H1 (cell line): ENCODE measurements around the gene ATXN7. TPM values are rescaled to one million over a fixed set of nuclear protein-coding genes. Genes with fewer than 3 reads are reported as not detected.

Experiments used
- CTCF ChIA-PET: fragments of 300-600 bp; sonication (Branson Sonifier 250); formaldehyde crosslinking; loops from one replicate; lab custom pipeline; 2021; ENCODE audit not compliant: partially characterized antibody; lab: Charles Lee
- POLR2A ChIA-PET: fragments of 300-600 bp; sonication (Branson Sonifier 250); formaldehyde crosslinking; loops from one replicate; lab custom pipeline; 2021; ENCODE audit warnings: inconsistent platforms; ENCODE audit not compliant: partially characterized antibody; lab: Charles Lee
- DNase-seq, 2 experiments: peaks; one replicate each; pipeline versions ENCODE4 v3.0.0 to v3.0.0-alpha.2; 2010 to 2022; ENCODE audit warnings: low spot score in 2 of 2, low read depth in 1 of 2, mixed read lengths in 1 of 2
- FAIRE-seq: peaks from 2 replicates; lab custom pipeline; 2011; peaks lifted over from hg19 to GRCh38; lab: Jason Lieb, UNC
- H2AFZ ChIP-seq: 2 replicates; pipeline ENCODE4 v1.8.1; 2012; ENCODE audit warnings: low read length, inconsistent platforms
- H2AK5ac ChIP-seq: 2 replicates; pipeline ENCODE4 v1.6.1; 2013; ENCODE audit warnings: low read depth, low read length
- H2BK120ac ChIP-seq: replicated peaks from 2 replicates; pipeline ENCODE3; 2013; ENCODE audit warnings: low read depth, low read length, inconsistent platforms
- H2BK12ac ChIP-seq: 2 replicates; pipeline ENCODE4 v1.6.1; 2013; ENCODE audit warnings: low read depth, low read length
- H2BK15ac ChIP-seq: 2 replicates; pipeline ENCODE4 v1.6.1; 2013; ENCODE audit warnings: low read length
- H2BK20ac ChIP-seq: 2 replicates; pipeline ENCODE4 v1.6.1; 2013; ENCODE audit warnings: low read length
- H2BK5ac ChIP-seq: 2 replicates; pipeline ENCODE4 v1.6.1; 2013; ENCODE audit warnings: low read depth, low read length
- H3K14ac ChIP-seq: 2 replicates; pipeline ENCODE4 v1.6.1; 2013; ENCODE audit warnings: inconsistent platforms; ENCODE audit not compliant: insufficient read length
- H3K18ac ChIP-seq: 2 replicates; pipeline ENCODE4 v1.6.1; 2013; ENCODE audit warnings: low read length; ENCODE audit errors: extremely low read depth
- H3K23ac ChIP-seq: 2 replicates; pipeline ENCODE4 v1.6.1; 2013; ENCODE audit warnings: inconsistent platforms; ENCODE audit not compliant: insufficient read length
- H3K23me2 ChIP-seq: 2 replicates; pipeline ENCODE4 v1.6.1; 2013; ENCODE audit warnings: low read depth, low read length
- H3K27ac ChIP-seq: 2 replicates; pipeline ENCODE4 v1.6.1; 2011; ENCODE audit warnings: low read depth, low read length, inconsistent platforms
- H3K27me3 ChIP-seq, 4 experiments: replicated peaks in 1 of 4; 1 replicate in 1 of 4; 2 replicates in 3 of 4; pipeline versions ENCODE4 v1.6.1 to v1.8.1; 2011 to 2013; ENCODE audit warnings: low read length in 3 of 4, mild to moderate bottlenecking in 3 of 4, inconsistent platforms in 2 of 4, mixed read lengths in 2 of 4, moderate library complexity in 1 of 4; ENCODE audit not compliant: control insufficient read depth in 3 of 4, insufficient read depth in 3 of 4; ENCODE audit errors: extremely low read depth in 1 of 4
- H3K36me3 ChIP-seq, 4 experiments: 2 replicates each; pipeline versions ENCODE4 v1.6.1 to v1.8.1; 2011 to 2013; ENCODE audit warnings: mild to moderate bottlenecking in 4 of 4, low read length in 3 of 4, moderate library complexity in 2 of 4, control low read depth in 1 of 4, inconsistent platforms in 1 of 4; ENCODE audit not compliant: insufficient read depth in 4 of 4, control insufficient read depth in 2 of 4
- H3K4ac ChIP-seq: replicated peaks from 2 replicates; pipeline ENCODE3; 2013; ENCODE audit warnings: low read length, low read depth, mixed read lengths, inconsistent platforms; ENCODE audit not compliant: insufficient read length
- H3K4me1 ChIP-seq, 4 experiments: replicated peaks in 1 of 4; 1 replicate in 1 of 4; 2 replicates in 3 of 4; pipeline versions ENCODE4 v1.6.1 to v1.8.1; 2011 to 2013; ENCODE audit warnings: low read length in 3 of 4, inconsistent platforms in 2 of 4, mixed read lengths in 1 of 4; ENCODE audit not compliant: insufficient read depth in 4 of 4, control insufficient read depth in 3 of 4
- H3K4me2 ChIP-seq, 2 experiments: 2 replicates each; pipeline versions ENCODE4 v1.6.1 to v1.8.1; 2011 to 2013; ENCODE audit warnings: low read depth in 2 of 2, low read length in 2 of 2, control low read depth in 1 of 2, inconsistent platforms in 1 of 2, mild to moderate bottlenecking in 1 of 2; ENCODE audit not compliant: insufficient read depth in 1 of 2
- H3K4me3 ChIP-seq, 4 experiments: fragments of 200-600, 300-600 bp in 1 of 4; sonication (generic), shearing (Covaris generic), sonication (Bioruptor Twin) in 1 of 4; 2 replicates each; pipeline versions ENCODE4 v1.5.1 to v1.8.1; 2011 to 2016; ENCODE audit warnings: low read length in 4 of 4, low read depth in 3 of 4, control low read depth in 2 of 4, inconsistent platforms in 2 of 4, mild to moderate bottlenecking in 2 of 4, mixed read lengths in 1 of 4, moderate library complexity in 1 of 4; ENCODE audit not compliant: insufficient read depth in 2 of 4; ENCODE audit errors: extremely low read depth in 1 of 4
- H3K56ac ChIP-seq: replicated peaks from 2 replicates; pipeline ENCODE3; 2013; ENCODE audit warnings: low read depth, mild to moderate bottlenecking, mixed read lengths, low read length, inconsistent platforms; ENCODE audit not compliant: insufficient read length
- H3K79me1 ChIP-seq: 2 replicates; pipeline ENCODE4 v1.6.1; 2013; ENCODE audit warnings: low read depth, low read length, control low read depth
- H3K79me2 ChIP-seq, 2 experiments: 2 replicates each; pipeline versions ENCODE4 v1.6.1 to v1.8.1; 2012 to 2013; ENCODE audit warnings: low read length in 2 of 2, mild to moderate bottlenecking in 2 of 2, inconsistent platforms in 1 of 2; ENCODE audit not compliant: insufficient read depth in 2 of 2, control insufficient read depth in 1 of 2
- H3K9ac ChIP-seq, 4 experiments: replicated peaks in 1 of 4; 1 replicate in 1 of 4; 2 replicates in 3 of 4; pipeline versions ENCODE4 v1.6.1 to v1.8.1; 2011 to 2013; ENCODE audit warnings: low read depth in 3 of 4, low read length in 3 of 4, control low read depth in 2 of 4, mild to moderate bottlenecking in 2 of 4, moderate library complexity in 2 of 4, inconsistent platforms in 1 of 4; ENCODE audit errors: extremely low read depth in 1 of 4
- H3K9me3 ChIP-seq, 2 experiments: 2 replicates each; pipeline versions ENCODE4 v1.6.1 to v1.8.1; 2012 to 2013; ENCODE audit warnings: mild to moderate bottlenecking in 2 of 2, moderate library complexity in 2 of 2, control low read depth in 1 of 2, inconsistent platforms in 1 of 2, low read depth in 1 of 2, low read length in 1 of 2, mixed read lengths in 1 of 2; ENCODE audit not compliant: insufficient read depth in 2 of 2
- H4K20me1 ChIP-seq, 2 experiments: replicated peaks in 1 of 2; 2 replicates each; pipeline versions ENCODE3 to v1.8.1; 2011 to 2013; ENCODE audit warnings: inconsistent platforms in 2 of 2, low read length in 2 of 2, mild to moderate bottlenecking in 1 of 2; ENCODE audit not compliant: insufficient read depth in 2 of 2, control insufficient read depth in 1 of 2
- H4K5ac ChIP-seq: 2 replicates; pipeline ENCODE4 v1.6.1; 2013; ENCODE audit warnings: low read length, low read depth, mixed read lengths, inconsistent platforms; ENCODE audit not compliant: insufficient read length
- H4K8ac ChIP-seq: 2 replicates; pipeline ENCODE4 v1.8.0; 2013; ENCODE audit warnings: mild to moderate bottlenecking, moderate library complexity, low read length, inconsistent platforms; ENCODE audit not compliant: insufficient read depth; ENCODE audit errors: extremely low read depth
- H4K91ac ChIP-seq: replicated peaks from 2 replicates; pipeline ENCODE3; 2013; ENCODE audit warnings: low read length, mixed read lengths, inconsistent platforms; ENCODE audit not compliant: insufficient read length
- ASH2L ChIP-seq: fragments of 200-600, 300-600 bp; sonication (generic); IDR thresholded peaks from one replicate; pipeline ENCODE4 v1.7.1; 2017; ENCODE audit warnings: low read length
- ATF3 ChIP-seq: IDR thresholded peaks from 2 replicates; pipeline ENCODE4 v1.6.1; 2011; ENCODE audit warnings: low read depth, mild to moderate bottlenecking, low read length; ENCODE audit not compliant: insufficient read depth
- BCL11A ChIP-seq, 2 experiments: IDR thresholded peaks; one replicate each; pipeline ENCODE4 v1.6.1; 2011; ENCODE audit warnings: low read depth in 2 of 2, low read length in 2 of 2, mild to moderate bottlenecking in 2 of 2
- GTF2F1 ChIP-seq: IDR thresholded peaks from 2 replicates; pipeline ENCODE4 v1.6.1; 2012; ENCODE audit warnings: low read depth, low read length, improper control_type of control experiment, borderline replicate concordance
- NANOG ChIP-seq: IDR thresholded peaks from 2 replicates; pipeline ENCODE4 v1.6.1; 2011; ENCODE audit warnings: low read length, low read depth, mild to moderate bottlenecking, inconsistent platforms; ENCODE audit not compliant: insufficient read depth, poor library complexity, severe bottlenecking
- PHF8 ChIP-seq: fragments of 200-600 bp; sonication (generic); conservative IDR thresholded peaks from 2 replicates; pipeline ENCODE4 v1.7.1; 2012; ENCODE audit warnings: low read depth, mild to moderate bottlenecking, inconsistent platforms, low read length, moderate library complexity
- POLR2AphosphoS5 ChIP-seq: IDR thresholded peaks from 2 replicates; pipeline ENCODE4 v1.6.1; 2011; ENCODE audit warnings: low read depth, low read length
- SIN3A ChIP-seq, 2 experiments: IDR thresholded peaks in 1 of 2; conservative IDR thresholded peaks in 1 of 2; 2 replicates each; pipeline ENCODE4 v1.6.1; 2011 to 2012; ENCODE audit warnings: low read length in 2 of 2, improper control_type of control experiment in 1 of 2, low read depth in 1 of 2, mild to moderate bottlenecking in 1 of 2
- SP2 ChIP-seq: IDR thresholded peaks from 2 replicates; pipeline ENCODE4 v1.6.1; 2012; ENCODE audit warnings: mild to moderate bottlenecking, low read length, inconsistent platforms
- WGBS, 2 experiments: shearing (Covaris generic) in 1 of 2; methylation state at CpG; one replicate each; pipeline versions ENCODE4 v1.1.6 to v1.1.7; 2013 to 2015; ENCODE audit warnings: low lambda C conversion rate in 2 of 2, mixed read lengths in 2 of 2, inconsistent platforms in 1 of 2, low coverage in 1 of 2, missing lambda C conversion rate in 1 of 2; ENCODE audit not compliant: insufficient replicate concordance in 2 of 2, insufficient coverage in 1 of 2, insufficient read length in 1 of 2; ENCODE audit errors: extremely low coverage in 1 of 2, missing lambda C conversion rate in 1 of 2; 5-methylcytosine and 5-hydroxymethylcytosine counted together
- polyA plus RNA-seq, 7 experiments: library from polyadenylated mRNA; depleted of rRNA in 3 of 7; stranded (reverse) in 5 of 7; unstranded in 2 of 7; fragments of >200 nt in 5 of 7; fragments of 200-250 nt in 2 of 7; gene quantifications; 1 replicate in 5 of 7; 2 replicates in 1 of 7; 4 replicates in 1 of 7; pipeline versions ENCODE4 v1.2.1 to v1.2.3, GENCODE V29; 2011 to 2013; ENCODE audit warnings: missing spikeins in 2 of 7, mixed read lengths in 2 of 7
- total RNA-seq: library from RNA; stranded (reverse); fragmentation: NEBNext Ultra II Directional; extraction: Animal tissue kit (Norgen Biotek cat#: 25700); gene quantifications from 2 replicates; pipeline ENCODE4 v1.2.1, GENCODE V29; 2021

The ATXN7 gene
- total and polyA plus RNA-seq, 2 of the 8 experiments (the other 6 are each of a cell fraction or from before 2014, with no cell fraction given) = 15.5 to 16.8 TPM

GRCh38 chr3:63966007-63966406 is 102.3 kb downstream of the ATXN7 start:
- no peak overlapping the region for H2BK12ac ChIP-seq
- H2BK5ac ChIP-seq = no peak overlapping the region
- POLR2A ChIA-PET = interaction anchor here (1.2 kb wide), 2 partner anchors 11 to 12 kb away, joined by 3 to 4 read pairs; no protein-coding TSS in a partner anchor
- H2BK20ac ChIP-seq = no peak overlapping the region
- no peak overlapping the region for H3K56ac ChIP-seq
- no peak overlapping the region for H3K23ac ChIP-seq
- H3K4me1 ChIP-seq = peaks cover 8 to 33% (median 28%) of the 10 kb centered on the region in 4 experiments; a peak in 6 of 7 replicates
- H4K20me1 ChIP-seq = peaks cover 0 to 2% of the 10 kb centered on the region in 2 experiments
- no peak overlapping the region for H3K27ac ChIP-seq
- FAIRE-seq = no peak
- H4K8ac ChIP-seq = no peak overlapping the region
- H3K79me1 ChIP-seq = 0 out of 2 replicates have a peak, but pooled peaks cover 2% of the 10 kb centered on the region
- H3K27me3 ChIP-seq = no peaks in the 10 kb centered on the region
- no peak overlapping the region for H2AFZ ChIP-seq
- no peak overlapping the region for H4K5ac ChIP-seq
- CTCF ChIA-PET = interaction anchor here (1.2 to 9.3 kb wide), 3 partner anchors 15 to 59 kb away, joined by 3 to 115 read pairs (median 3); no protein-coding TSS in a partner anchor
- no peaks in the 10 kb centered on the region for H3K36me3 ChIP-seq
- no peak overlapping the region for H3K4me3 ChIP-seq
- no peak overlapping the region for H2BK120ac ChIP-seq
- no peak overlapping the region for H3K14ac ChIP-seq
- no peaks in the 10 kb centered on the region; a peak in 2 of 4 replicates for H3K79me2 ChIP-seq
- no peak overlapping the region for H3K9ac ChIP-seq
- no peak overlapping the region for H3K4me2 ChIP-seq
- no peak overlapping the region for H3K18ac ChIP-seq
- DNase-seq = no peak
- no peaks in the 10 kb centered on the region for H3K9me3 ChIP-seq
- 78% methylated on average over 4 of the region's 4 CpGs; no CpG with 5 or more reads in 1 of the 2 experiments for WGBS, 2 experiments
- no peak overlapping the region for H2BK15ac ChIP-seq
- no peaks in the 10 kb centered on the region for H3K23me2 ChIP-seq
- no peak overlapping the region for H2AK5ac ChIP-seq
- no peak overlapping the region for H4K91ac ChIP-seq
- no peak overlapping the region for H3K4ac ChIP-seq
- TF ChIP-seq PHF8 (no peak), BCL11A (IDR thresholded peaks at IDR 0.05; ENCODE audit: low read depth in 2 of 2, low read length in 2 of 2) (no peak), ASH2L (no peak), ATF3 (no peak), GTF2F1 (no peak), NANOG (no peak), SIN3A (conservative IDR thresholded peaks at IDR 0.05 in 1 of 2, IDR thresholded peaks at IDR 0.05 in 1 of 2; ENCODE audit: low read depth in 1 of 2, low read length in 2 of 2) (no peak), POLR2AphosphoS5 (no peak), SP2 (no peak)
